Epithelial cell of esophagus (primary cell): ENCODE measurements around the gene SERGEF.

Experiments
- DNase-seq: peaks from one replicate; pipeline ENCODE4 v3.0.0; 2010; ENCODE audit warnings: low read depth
- H3K4me3 ChIP-seq: 2 replicates; pipeline ENCODE4 v1.5.1; 2011; ENCODE audit warnings: mild to moderate bottlenecking, low read length, control low read depth
- CTCF ChIP-seq: IDR thresholded peaks from 2 replicates; pipeline ENCODE4 v1.5.1; 2011; ENCODE audit warnings: low read depth, mild to moderate bottlenecking, low read length, control low read depth, inconsistent platforms; ENCODE audit not compliant: insufficient read depth; ENCODE audit errors: missing control alignments

SERGEF gene

DNA sequence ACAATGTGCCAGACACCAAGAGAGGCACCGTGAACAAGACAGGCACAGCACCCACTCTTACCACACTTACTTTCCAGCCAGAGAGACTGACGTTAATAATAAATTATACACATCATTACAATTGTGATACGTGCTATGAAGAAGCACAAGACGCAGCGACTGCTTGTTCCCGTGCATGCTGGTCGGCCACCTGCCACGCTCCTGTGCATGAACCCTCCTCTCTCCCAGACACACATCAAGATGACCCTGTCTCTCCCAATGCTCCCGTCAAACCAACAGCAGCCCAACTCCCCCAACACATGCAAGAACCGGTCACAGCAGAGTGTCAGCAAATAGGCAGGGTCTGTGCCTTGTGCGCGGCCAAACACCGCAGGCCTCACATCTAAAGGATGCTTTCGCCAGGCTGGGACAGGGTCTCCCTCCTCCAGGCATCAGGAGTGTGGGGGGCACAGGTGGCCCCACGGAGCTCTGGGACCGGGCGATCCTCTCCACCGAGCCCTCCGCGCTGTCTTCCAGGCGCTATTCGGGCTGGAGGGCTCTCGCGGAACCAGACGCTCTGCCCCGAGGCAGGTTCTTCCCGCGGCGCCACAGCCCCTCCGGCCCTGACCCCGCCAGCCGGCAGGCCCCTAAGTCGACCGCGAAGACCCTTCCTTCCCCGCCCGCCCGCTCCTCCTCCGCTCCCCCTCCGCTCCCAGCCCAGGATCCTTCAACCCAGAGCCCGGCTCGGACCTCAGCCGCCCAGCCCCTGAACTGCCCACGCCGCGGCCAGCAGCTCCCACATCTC is 533 bp downstream of the SERGEF start:
- peak; percentile 36 for DNase-seq
- H3K4me3 ChIP-seq, result peak overlapping the region; percentile 73
- no peak for TF ChIP-seq CTCF

GRCh38 chr11:18011633-18012032 is 1.2 kb downstream of the SERGEF start:
- no peak for DNase-seq
- no peak for TF ChIP-seq CTCF
- H3K4me3 ChIP-seq, result no peak overlapping the region

DNA sequence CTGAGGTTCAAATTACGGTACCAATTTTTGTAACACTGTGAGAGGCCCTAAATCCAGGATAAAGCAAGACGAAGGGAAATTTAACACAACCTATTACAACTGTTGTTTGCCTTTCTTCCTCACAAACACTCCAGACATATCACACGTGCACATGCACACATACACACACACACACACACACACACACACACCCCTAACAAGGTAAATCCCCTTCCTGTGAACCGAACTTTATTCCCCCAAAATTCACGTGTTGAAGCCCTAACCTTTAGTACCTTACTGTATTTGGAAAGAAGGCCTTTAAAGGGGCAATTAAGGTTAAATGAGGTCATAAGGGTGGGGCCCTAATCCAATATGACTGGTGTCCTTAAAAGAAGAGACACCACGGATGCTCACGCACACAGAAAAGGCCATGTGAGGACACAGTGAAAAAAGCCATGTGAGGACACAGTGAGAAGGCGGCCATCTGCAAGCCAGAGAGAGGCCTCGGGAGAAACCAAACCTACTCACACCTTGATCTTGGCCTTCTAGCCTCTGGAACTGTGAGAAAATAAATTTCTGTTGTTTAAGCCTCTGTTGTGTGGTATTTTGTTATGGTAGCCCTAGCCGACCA is 1.8 kb downstream of the SERGEF start:
- TF ChIP-seq CTCF, result no peak
- no peak for DNase-seq
- H3K4me3 ChIP-seq, result no peak overlapping the region

- H3K4me3 ChIP-seq, result no peak overlapping the region
- no peak for DNase-seq
- TF ChIP-seq CTCF, result no peak
These were observed 2.7 kb downstream of the SERGEF start for GRCh38 chr11:18010121-18010670.

DNA sequence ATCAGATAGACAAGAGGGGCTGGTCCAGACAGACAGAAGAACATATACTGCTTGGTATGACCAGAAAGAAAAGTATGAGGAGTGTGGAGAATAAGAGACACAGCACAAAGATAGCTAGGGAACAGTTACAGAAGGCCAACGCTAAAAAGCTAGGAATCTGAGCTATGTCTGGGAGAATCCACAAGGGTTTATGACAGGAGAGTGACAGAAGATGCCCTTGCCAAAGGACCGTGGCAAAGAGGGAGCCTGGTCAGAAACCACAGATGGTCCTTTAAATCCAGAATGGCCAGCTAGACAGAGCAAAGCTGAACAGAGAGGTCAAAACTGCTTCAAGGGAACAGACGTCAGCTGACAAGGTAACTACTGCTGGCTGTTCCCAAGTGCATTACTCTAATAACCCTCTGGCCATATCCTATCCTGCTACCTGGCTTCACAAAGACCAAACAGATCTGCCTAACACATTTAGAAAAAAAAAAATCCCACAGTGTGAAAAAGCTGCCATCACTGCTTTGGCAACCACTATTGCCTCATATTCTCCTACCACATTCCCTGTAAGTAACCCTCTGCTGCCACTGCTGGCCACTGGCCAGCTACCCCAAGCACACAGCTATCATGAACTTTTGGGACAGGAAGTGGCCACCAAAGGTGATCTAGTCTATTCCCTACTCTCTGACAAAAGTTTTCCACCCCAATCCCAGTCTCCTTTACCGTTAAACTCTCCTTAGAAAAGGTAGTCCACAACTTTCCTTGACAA is 7.3 kb downstream of the SERGEF start:
- no peak overlapping the region for H3K4me3 ChIP-seq
- no peak for TF ChIP-seq CTCF
- DNase-seq, result no peak

- H3K4me3 ChIP-seq, result no peak overlapping the region
- TF ChIP-seq CTCF, result no peak
These were observed 11.7 kb downstream of the SERGEF start for GRCh38 chr11:18001191-18001590.

More at GRCh38 chr11:18001191-18001590, 11.7 kb downstream of the SERGEF start:
- DNase-seq, result no peak
